Anterior cingulate cortex (tissue), 58 donors: ENCODE results near the gene RAC3.

Source experiments
- DNase-seq, 58 donors: peaks; one replicate each; lab custom pipeline; 2025; lab: John Stamatoyannopoulos, UW

Gene RAC3

GRCh38 chr17:82083009-82083408 lies 51.5 kb downstream of the RAC3 start:
- no peak for DNase-seq
